HG02840 (cell line): ENCODE results near the gene TNFRSF18.
"Not testable (repeated sequence)": the region's sequence is repeated elsewhere in the genome, so short reads cannot be mapped to it uniquely, and the experiment has no call there.

Experiments
- ATAC-seq: cut with Tn5 transposase; IDR thresholded peaks from one replicate; pipeline ENCODE4 v1.9.1; 2021; ENCODE audit warnings: mild to moderate bottlenecking, moderate library complexity, moderate number of reproducible peaks; ENCODE audit not compliant: unreplicated experiment, low FRiP score

Gene TNFRSF18

GRCh38 chr1:1199141-1199960, 7.0 kb downstream of the TNFRSF18 start:
- ATAC-seq, result no peak

- no peak for ATAC-seq
Measured at GRCh38 chr1:1198423-1199140, 7.8 kb downstream of the TNFRSF18 start.

GRCh38 chr1:1197551-1198422, 8.6 kb downstream of the TNFRSF18 start:
- ATAC-seq, result no peak

GRCh38 chr1:1197188-1197500, 9.2 kb downstream of the TNFRSF18 start:
- ATAC-seq, result no peak

- no peak for ATAC-seq
Measured at GRCh38 chr1:1196431-1197187, 9.8 kb downstream of the TNFRSF18 start.

GRCh38 chr1:1195726-1196125, 10.7 kb downstream of the TNFRSF18 start:
- not testable (repeated sequence) for ATAC-seq

GRCh38 chr1:1194723-1195122, 11.7 kb downstream of the TNFRSF18 start:
- no peak for ATAC-seq

- ATAC-seq, result no peak
Measured at GRCh38 chr1:1191734-1192133, 14.7 kb downstream of the TNFRSF18 start.

GRCh38 chr1:1189111-1189510, 17.3 kb downstream of the TNFRSF18 start:
- no peak for ATAC-seq

GRCh38 chr1:1187938-1188337, 18.5 kb downstream of the TNFRSF18 start:
- ATAC-seq, result no peak

GRCh38 chr1:1185101-1185765, 21.2 kb downstream of the TNFRSF18 start:
- ATAC-seq, result no peak

GRCh38 chr1:1183833-1184775, 22.3 kb downstream of the TNFRSF18 start:
- no peak for ATAC-seq

- ATAC-seq, result no peak
Measured at GRCh38 chr1:1183221-1183747, 23.1 kb downstream of the TNFRSF18 start.

- ATAC-seq, result no peak
Measured at GRCh38 chr1:1182491-1183220, 23.7 kb downstream of the TNFRSF18 start.

GRCh38 chr1:1181938-1182410, 24.4 kb downstream of the TNFRSF18 start:
- no peak for ATAC-seq

GRCh38 chr1:1181129-1181937, 25.1 kb downstream of the TNFRSF18 start:
- ATAC-seq, result no peak
